ENCODE measurements around the gene ZCCHC2.

ZCCHC2 gene

DNA sequence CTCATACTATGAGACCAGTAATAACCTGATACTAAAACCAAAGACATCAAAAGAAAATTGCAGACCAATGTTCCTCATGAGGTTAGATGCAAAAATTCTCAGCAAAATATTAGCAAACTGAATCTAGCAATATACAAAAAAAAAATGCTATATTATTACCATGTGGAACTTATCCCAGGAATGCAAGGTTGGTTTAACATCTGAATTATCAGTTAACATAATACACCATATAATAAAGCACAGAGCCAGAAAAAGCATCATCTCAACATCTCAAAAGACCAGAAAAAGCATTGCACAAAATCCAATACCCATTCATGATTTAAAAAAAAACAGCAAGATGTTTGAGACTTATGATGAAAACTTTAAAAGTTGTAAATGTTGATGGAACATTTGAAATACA is 8.3 kb upstream of the ZCCHC2 start:
- Histone ChIP-seq H3K9me3 (ENCODE audit: low read length) (peaks cover 4% of the 10 kb centered on the region), H3K27me3 (ENCODE audit: control insufficient read depth in 1 of 2, insufficient read depth in 2 of 2, low read length in 2 of 2) (no peaks in the 10 kb centered on the region), H3K4me1 (ENCODE audit: insufficient read depth, low read length) (no peaks in the 10 kb centered on the region), H3K27ac (ENCODE audit: low read depth, low read length) (no peak overlapping the region), H3K4me3 (ENCODE audit: low read depth in 1 of 2, low read length in 2 of 2) (no peak overlapping the region), H3K9ac (ENCODE audit: low read length) (no peak overlapping the region), H3K36me3 (ENCODE audit: insufficient read depth, low read length) (no peaks in the 10 kb centered on the region)

DNA sequence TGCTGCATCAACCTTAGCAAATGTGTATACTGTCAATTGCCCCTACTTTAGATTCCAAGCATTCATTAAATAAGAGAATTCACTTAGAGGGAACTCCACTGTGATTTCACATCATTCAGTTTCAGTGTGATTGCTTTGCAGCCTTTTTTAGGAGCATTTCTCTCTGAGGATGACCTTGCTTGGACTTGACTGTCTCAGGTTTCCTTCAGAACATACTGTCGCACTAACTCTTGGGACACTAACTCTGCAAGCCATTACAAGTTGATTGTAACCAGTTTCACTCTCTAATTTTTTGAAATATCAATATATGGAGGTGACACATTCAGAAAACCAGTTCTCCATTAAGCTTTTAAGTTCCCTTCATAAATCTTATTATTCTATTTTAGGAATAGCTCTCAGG is 6.6 kb upstream of the ZCCHC2 start:
- Histone ChIP-seq H3K27me3 (ENCODE audit: control insufficient read depth in 1 of 2, insufficient read depth in 2 of 2, low read length in 2 of 2) (no peaks in the 10 kb centered on the region), H3K9me3 (ENCODE audit: low read length) (peaks cover 4% of the 10 kb centered on the region), H3K36me3 (ENCODE audit: insufficient read depth, low read length) (no peaks in the 10 kb centered on the region), H3K4me3 (ENCODE audit: low read depth in 1 of 2, low read length in 2 of 2) (no peak overlapping the region), H3K4me1 (ENCODE audit: insufficient read depth, low read length) (peaks cover 2% of the 10 kb centered on the region), H3K9ac (ENCODE audit: low read length) (no peak overlapping the region), H3K27ac (ENCODE audit: low read depth, low read length) (no peak overlapping the region)

DNA sequence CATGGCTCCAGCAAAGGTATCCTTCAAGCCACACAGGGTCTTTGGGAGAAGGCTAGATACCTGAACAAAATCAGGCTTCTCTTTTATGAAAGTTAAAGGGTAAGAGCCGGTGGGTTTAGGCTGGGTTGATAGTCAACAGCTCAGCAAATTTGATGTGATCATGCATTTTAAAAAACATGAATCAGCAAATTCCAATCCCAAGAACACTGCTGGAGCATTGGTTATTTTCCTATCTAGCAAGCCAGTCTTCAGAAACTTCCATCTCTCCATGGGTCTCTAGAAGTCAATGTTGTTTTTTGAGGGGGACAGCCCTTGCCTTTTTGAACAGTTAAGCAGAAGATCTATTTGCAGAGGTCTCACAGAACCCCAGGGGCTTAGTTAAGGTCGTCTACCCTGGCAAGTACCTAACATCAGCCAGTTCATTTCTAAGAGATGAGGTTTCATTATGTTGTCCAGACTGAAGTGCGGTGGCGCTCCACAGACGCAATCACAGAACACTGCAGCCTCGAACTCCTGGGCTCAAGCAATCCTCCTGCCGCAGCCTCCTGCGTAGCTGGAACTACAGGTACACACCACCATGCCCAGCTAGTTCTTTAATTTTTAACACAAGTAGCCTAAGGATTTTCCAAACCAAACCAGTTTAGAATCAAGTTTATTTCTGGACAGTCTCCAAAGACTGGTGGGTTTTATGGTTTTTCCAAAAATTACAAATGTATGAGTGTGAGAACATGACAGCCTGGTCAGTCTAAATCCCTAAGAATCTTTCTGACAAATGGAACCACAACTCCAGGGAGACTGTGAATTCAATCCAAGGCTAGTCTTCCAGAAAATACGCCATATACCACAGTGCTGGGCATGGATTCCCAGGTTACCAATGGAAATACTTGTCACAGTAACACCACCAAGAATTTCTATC is 4.1 kb upstream of the ZCCHC2 start:
- Histone ChIP-seq H3K9ac (ENCODE audit: low read length) (no peak overlapping the region), H3K36me3 (ENCODE audit: insufficient read depth, low read length) (no peaks in the 10 kb centered on the region), H3K9me3 (ENCODE audit: low read length) (no peaks in the 10 kb centered on the region), H3K4me3 (ENCODE audit: low read depth in 1 of 2, low read length in 2 of 2) (no peak overlapping the region), H3K27ac (ENCODE audit: low read depth, low read length) (no peak overlapping the region), H3K27me3 (ENCODE audit: control insufficient read depth in 1 of 2, insufficient read depth in 2 of 2, low read length in 2 of 2) (no peaks in the 10 kb centered on the region), H3K4me1 (ENCODE audit: insufficient read depth, low read length) (peaks cover 8% of the 10 kb centered on the region)

DNA sequence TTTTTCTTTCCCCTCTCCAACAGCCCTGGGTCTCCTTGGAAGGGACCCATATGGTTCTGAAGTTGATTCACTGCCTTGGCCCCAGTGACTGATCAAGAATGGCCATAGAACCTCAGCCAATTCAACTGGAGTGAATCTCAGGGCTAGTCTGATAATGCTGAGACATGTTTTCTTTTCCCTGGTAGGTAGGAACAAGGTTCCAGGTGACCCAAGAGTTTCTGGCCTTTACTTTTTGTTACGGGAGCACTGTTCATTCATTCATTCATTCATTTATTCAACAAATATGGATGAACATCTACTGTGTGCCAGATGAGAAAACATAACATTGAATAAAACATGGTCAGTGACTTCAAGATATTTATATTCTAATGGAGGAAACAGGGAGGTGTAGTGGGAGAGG is 3.1 kb upstream of the ZCCHC2 start:
- Histone ChIP-seq H3K36me3 (ENCODE audit: insufficient read depth, low read length) (no peaks in the 10 kb centered on the region), H3K9me3 (ENCODE audit: low read length) (no peaks in the 10 kb centered on the region), H3K9ac (ENCODE audit: low read length) (no peak overlapping the region), H3K27ac (ENCODE audit: low read depth, low read length) (no peak overlapping the region), H3K4me1 (ENCODE audit: insufficient read depth, low read length) (peaks cover 8% of the 10 kb centered on the region), H3K4me3 (ENCODE audit: low read depth in 1 of 2, low read length in 2 of 2) (no peak overlapping the region), H3K27me3 (ENCODE audit: control insufficient read depth in 1 of 2, insufficient read depth in 2 of 2, low read length in 2 of 2) (no peaks in the 10 kb centered on the region)

DNA sequence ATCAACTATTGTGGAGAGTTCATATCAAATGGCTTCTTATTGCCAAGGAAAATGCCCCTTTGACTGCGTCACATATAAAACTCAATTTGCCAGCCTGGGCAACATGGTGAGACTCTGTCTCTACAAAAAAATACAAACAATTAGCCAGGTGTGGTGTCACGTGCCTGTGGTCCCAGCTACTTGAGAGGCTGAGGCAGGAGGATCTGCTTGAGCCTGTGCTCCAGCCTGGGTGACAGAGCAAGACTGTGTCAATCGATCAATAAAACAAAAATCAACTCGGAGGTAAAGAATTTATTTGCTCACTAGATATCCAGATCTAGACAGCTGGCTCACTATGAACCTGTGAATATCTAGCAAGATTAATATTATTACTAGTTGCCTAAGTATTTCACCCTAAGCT is 1.7 kb upstream of the ZCCHC2 start:
- Histone ChIP-seq H3K9me3 (ENCODE audit: low read length) (no peaks in the 10 kb centered on the region), H3K27ac (ENCODE audit: low read depth, low read length) (no peak overlapping the region), H3K4me3 (ENCODE audit: low read depth in 1 of 2, low read length in 2 of 2) (no peak overlapping the region), H3K9ac (ENCODE audit: low read length) (no peak overlapping the region), H3K4me1 (ENCODE audit: insufficient read depth, low read length) (peaks cover 19% of the 10 kb centered on the region), H3K36me3 (ENCODE audit: insufficient read depth, low read length) (no peaks in the 10 kb centered on the region), H3K27me3 (ENCODE audit: control insufficient read depth in 1 of 2, insufficient read depth in 2 of 2, low read length in 2 of 2) (no peaks in the 10 kb centered on the region)

DNA sequence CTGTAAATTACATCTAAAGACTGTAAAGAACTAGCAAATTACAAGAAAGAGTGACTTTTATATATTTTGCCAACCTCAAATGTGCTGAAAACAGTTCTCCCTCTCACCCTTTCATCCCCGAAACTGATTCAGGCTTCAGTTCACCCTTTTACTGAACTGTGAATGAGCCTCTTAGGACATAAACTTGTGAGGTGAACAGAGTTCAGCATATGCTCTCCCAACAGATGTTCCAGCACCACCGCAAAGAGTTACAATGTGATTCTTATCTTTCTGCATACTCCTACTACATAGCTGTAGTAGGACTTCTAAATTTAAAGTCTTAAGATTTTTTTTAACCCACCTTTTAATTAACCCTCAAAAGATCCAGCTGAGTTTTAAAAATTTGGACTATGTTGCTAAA is 1.2 kb upstream of the ZCCHC2 start:
- H3K9me3 ChIP-seq (ENCODE audit: low read length), result no peaks in the 10 kb centered on the region
- no peaks in the 10 kb centered on the region for H3K36me3 ChIP-seq (ENCODE audit: insufficient read depth, low read length)
- H3K4me1 ChIP-seq (ENCODE audit: insufficient read depth, low read length), result peaks cover 19% of the 10 kb centered on the region
- no peaks in the 10 kb centered on the region for H3K27me3 ChIP-seq (ENCODE audit: control insufficient read depth in 1 of 2, insufficient read depth in 2 of 2, low read length in 2 of 2)
- peak overlapping the region; percentile 67 to 88 for H3K4me3 ChIP-seq (ENCODE audit: low read depth in 1 of 2, low read length in 2 of 2)
- no peak overlapping the region for H3K27ac ChIP-seq (ENCODE audit: low read depth, low read length)
- peak overlapping the region; percentile 71 for H3K9ac ChIP-seq (ENCODE audit: low read length)

DNA sequence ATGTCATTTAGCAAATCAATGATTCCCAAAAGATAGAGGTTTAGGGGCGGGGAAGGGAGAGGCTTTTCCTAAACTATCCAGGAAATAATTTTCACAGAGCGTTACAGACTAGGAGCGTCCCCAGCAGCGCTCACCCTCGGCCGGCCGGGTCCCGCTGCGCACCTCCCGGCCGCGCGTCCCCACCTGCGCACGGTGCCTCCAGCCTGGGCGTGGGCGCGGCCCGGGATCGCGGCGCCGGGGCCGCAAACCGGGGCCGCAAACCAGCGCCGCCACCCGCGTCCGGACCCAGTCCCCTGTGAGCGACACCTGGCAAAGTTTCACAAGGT is 684 bp upstream of the ZCCHC2 start:
- Histone ChIP-seq H3K9me3 (ENCODE audit: low read length) (no peaks in the 10 kb centered on the region), H3K27me3 (ENCODE audit: control insufficient read depth in 1 of 2, insufficient read depth in 2 of 2, low read length in 2 of 2) (no peaks in the 10 kb centered on the region), H3K36me3 (ENCODE audit: insufficient read depth, low read length) (no peaks in the 10 kb centered on the region), H3K4me1 (ENCODE audit: insufficient read depth, low read length) (peaks cover 22% of the 10 kb centered on the region), H3K9ac (ENCODE audit: low read length) (peak overlapping the region; percentile 71), H3K4me3 (ENCODE audit: low read depth in 1 of 2, low read length in 2 of 2) (peak overlapping the region; percentile 67 to 88), H3K27ac (ENCODE audit: low read depth, low read length) (peak overlapping the region; percentile 90)

DNA sequence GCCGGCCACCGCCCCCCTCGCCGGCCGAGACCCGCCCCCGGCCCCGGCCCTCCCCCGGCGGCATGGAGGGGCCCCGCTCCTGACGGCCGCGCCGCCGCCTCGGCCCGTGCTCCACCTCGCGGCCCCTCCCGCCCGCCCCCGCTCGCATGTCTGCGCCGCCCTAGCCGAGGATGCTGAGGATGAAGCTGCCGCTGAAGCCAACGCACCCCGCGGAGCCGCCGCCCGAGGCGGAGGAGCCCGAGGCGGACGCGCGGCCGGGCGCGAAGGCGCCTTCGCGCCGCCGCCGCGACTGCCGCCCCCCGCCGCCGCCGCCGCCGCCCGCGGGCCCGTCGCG is 397 bp downstream of the ZCCHC2 start:
- Histone ChIP-seq H3K9ac (ENCODE audit: low read length) (no peak overlapping the region), H3K36me3 (ENCODE audit: insufficient read depth, low read length) (no peaks in the 10 kb centered on the region), H3K4me3 (ENCODE audit: low read depth in 1 of 2, low read length in 2 of 2) (peak overlapping the region in 1 of 2 donors; percentile 67), H3K9me3 (ENCODE audit: low read length) (no peaks in the 10 kb centered on the region), H3K27ac (ENCODE audit: low read depth, low read length) (peak overlapping the region; percentile 90), H3K4me1 (ENCODE audit: insufficient read depth, low read length) (peaks cover 29% of the 10 kb centered on the region), H3K27me3 (ENCODE audit: control insufficient read depth in 1 of 2, insufficient read depth in 2 of 2, low read length in 2 of 2) (no peaks in the 10 kb centered on the region)

DNA sequence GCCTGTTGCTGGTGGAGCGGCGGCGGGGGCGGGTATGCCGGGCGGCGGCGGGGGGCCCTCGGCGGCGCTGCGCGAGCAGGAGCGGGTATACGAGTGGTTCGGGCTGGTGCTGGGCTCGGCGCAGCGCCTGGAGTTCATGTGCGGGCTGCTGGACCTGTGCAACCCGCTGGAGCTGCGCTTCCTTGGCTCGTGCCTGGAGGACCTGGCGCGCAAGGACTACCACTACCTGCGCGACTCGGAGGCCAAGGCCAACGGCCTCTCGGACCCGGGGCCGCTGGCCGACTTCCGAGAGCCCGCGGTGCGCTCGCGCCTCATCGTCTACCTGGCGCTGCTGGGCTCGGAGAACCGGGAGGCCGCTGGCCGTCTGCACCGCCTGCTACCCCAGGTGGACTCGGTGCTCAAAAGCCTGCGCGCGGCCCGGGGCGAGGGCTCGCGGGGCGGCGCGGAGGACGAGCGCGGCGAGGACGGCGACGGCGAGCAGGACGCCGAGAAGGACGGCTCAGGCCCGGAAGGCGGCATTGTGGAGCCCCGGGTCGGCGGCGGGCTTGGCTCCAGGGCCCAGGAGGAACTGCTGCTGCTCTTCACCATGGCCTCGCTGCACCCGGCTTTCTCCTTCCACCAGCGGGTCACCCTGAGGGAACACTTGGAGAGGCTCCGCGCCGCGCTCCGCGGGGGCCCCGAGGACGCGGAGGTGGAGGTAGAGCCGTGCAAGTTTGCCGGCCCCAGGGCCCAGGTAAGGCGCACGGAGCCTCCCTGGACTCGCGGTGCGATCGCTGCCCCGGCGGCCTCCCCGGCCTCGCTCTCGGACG is 1.0 kb downstream of the ZCCHC2 start:
- no peaks in the 10 kb centered on the region for H3K36me3 ChIP-seq (ENCODE audit: insufficient read depth, low read length)
- peak overlapping the region; percentile 75 to 82 for H3K4me3 ChIP-seq (ENCODE audit: low read depth in 1 of 2, low read length in 2 of 2)
- H3K9ac ChIP-seq (ENCODE audit: low read length), result peak overlapping the region; percentile 61
- peak overlapping the region; percentile 98 for H3K27ac ChIP-seq (ENCODE audit: low read depth, low read length)
- H3K27me3 ChIP-seq (ENCODE audit: control insufficient read depth in 1 of 2, insufficient read depth in 2 of 2, low read length in 2 of 2), result no peaks in the 10 kb centered on the region
- no peaks in the 10 kb centered on the region for H3K9me3 ChIP-seq (ENCODE audit: low read length)
- peaks cover 29% of the 10 kb centered on the region for H3K4me1 ChIP-seq (ENCODE audit: insufficient read depth, low read length)

DNA sequence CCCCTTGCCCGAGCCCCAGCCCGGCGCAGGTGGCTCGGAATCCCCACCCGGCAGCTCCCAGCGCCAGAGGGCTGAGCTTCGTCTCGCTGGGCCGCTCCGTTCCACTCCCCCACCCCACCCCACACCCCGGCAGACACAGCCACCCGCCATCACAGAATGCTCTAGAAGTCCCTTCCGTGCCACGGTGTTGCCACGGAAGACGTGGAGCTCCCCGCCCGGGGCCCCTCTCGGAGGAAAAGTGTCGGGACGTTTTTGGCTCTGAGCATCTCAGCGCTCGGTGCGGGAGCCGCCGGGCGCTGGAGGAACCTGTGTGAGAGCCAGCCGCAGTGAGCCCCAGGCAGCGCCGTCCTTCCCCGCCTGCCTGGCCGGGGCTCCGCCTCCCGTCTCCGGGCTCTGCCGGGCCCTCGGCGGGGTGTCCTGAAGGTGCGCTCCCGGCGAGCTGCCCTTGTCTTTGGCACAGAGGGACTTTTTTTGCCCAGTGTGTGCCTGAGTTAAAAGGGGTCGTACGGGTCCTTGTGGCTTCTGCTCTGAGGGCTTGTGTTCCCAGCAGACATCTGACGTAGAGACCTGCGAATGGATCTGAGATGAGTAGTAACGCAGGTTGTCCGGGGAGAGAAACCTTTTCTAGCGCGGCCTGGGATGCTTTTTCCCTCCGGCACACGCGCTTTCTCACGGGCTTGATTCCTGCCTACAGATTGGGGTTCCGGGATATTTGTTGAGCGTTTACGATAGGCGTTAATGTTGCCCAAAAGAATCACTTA is 1.8 kb downstream of the ZCCHC2 start:
- Histone ChIP-seq H3K4me3 (ENCODE audit: low read depth in 1 of 2, low read length in 2 of 2) (peak overlapping the region; percentile 75 to 82), H3K9ac (ENCODE audit: low read length) (peak overlapping the region; percentile 61), H3K4me1 (ENCODE audit: insufficient read depth, low read length) (peaks cover 29% of the 10 kb centered on the region), H3K27ac (ENCODE audit: low read depth, low read length) (peak overlapping the region; percentile 98), H3K9me3 (ENCODE audit: low read length) (no peaks in the 10 kb centered on the region), H3K36me3 (ENCODE audit: insufficient read depth, low read length) (no peaks in the 10 kb centered on the region), H3K27me3 (ENCODE audit: control insufficient read depth in 1 of 2, insufficient read depth in 2 of 2, low read length in 2 of 2) (no peaks in the 10 kb centered on the region)

DNA sequence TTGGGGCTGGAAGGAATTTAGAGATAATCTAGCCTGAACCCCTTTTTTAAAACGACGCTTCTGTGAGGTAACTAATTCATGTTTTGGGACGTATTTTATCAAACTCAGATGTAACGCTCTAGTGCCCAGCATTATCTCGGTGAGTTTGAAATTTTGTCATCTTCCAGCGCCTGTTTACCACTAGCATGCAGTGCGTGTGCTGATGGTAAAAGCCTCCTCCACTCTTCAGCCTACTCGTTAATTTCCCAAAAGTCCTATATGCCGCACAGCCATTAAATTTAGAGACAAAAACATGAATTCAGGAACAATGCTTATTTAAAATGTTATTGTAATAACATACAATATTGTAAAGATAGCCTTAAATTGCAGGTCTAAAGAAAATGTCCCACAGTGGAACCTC is 2.8 kb downstream of the ZCCHC2 start:
- Histone ChIP-seq H3K4me1 (ENCODE audit: insufficient read depth, low read length) (peaks cover 29% of the 10 kb centered on the region), H3K9ac (ENCODE audit: low read length) (peak overlapping the region; percentile 82)

More for the DNA sequence above, 2.8 kb downstream of the ZCCHC2 start:
- Histone ChIP-seq H3K27me3 (ENCODE audit: control insufficient read depth in 1 of 2, insufficient read depth in 2 of 2, low read length in 2 of 2) (no peaks in the 10 kb centered on the region), H3K27ac (ENCODE audit: low read depth, low read length) (peak overlapping the region; percentile 98), H3K9me3 (ENCODE audit: low read length) (no peaks in the 10 kb centered on the region), H3K36me3 (ENCODE audit: insufficient read depth, low read length) (no peaks in the 10 kb centered on the region), H3K4me3 (ENCODE audit: low read depth in 1 of 2, low read length in 2 of 2) (peak overlapping the region in 1 of 2 donors; percentile 82)

Measured in muscle layer of colon (tissue), 2 donors.